Measurements from ENCODE around the gene HTR2A.

DNA sequence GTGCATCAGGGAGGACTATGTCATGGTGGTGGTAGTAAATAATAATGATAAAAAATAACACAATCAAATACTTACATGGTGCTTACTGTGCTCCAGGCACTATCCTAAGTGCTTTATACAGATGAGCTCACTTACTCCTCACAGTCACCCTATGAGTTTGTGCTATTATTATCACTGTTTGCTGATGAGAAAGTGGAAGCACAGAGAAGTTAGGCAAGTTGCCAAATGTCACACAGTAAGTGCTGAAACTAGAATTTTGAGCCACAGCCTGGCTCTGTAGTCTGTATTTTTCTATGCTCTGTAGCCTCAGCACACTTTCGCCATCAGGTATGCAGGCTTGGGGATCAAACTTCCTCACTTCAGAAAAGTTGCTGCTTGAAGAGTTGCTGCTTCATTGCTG, 46.6 kb downstream of the HTR2A start:
- TF ChIP-seq, protein P1, sequence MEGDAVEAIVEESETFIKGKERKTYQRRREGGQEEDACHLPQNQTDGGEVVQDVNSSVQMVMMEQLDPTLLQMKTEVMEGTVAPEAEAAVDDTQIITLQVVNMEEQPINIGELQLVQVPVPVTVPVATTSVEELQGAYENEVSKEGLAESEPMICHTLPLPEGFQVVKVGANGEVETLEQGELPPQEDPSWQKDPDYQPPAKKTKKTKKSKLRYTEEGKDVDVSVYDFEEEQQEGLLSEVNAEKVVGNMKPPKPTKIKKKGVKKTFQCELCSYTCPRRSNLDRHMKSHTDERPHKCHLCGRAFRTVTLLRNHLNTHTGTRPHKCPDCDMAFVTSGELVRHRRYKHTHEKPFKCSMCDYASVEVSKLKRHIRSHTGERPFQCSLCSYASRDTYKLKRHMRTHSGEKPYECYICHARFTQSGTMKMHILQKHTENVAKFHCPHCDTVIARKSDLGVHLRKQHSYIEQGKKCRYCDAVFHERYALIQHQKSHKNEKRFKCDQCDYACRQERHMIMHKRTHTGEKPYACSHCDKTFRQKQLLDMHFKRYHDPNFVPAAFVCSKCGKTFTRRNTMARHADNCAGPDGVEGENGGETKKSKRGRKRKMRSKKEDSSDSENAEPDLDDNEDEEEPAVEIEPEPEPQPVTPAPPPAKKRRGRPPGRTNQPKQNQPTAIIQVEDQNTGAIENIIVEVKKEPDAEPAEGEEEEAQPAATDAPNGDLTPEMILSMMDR (IDR thresholded peaks at IDR 0.05): no peak
- no peak for TF ChIP-seq ZNF121 (CRISPR knock-in tag; IDR thresholded peaks at IDR 0.05)
- no peak for TF ChIP-seq KAT7 (CRISPR knock-in tag; IDR thresholded peaks at IDR 0.05; ENCODE audit: borderline replicate concordance)
- TF ChIP-seq CREM (CRISPR knock-in tag; IDR thresholded peaks at IDR 0.05): no peak
- no peak for TF ChIP-seq SP1 (CRISPR knock-in tag; conservative IDR thresholded peaks at IDR 0.05)
- no peak for TF ChIP-seq PREB (CRISPR knock-in tag; IDR thresholded peaks at IDR 0.05; ENCODE audit: borderline replicate concordance)
- no peak for TF ChIP-seq GABPB1 (CRISPR knock-in tag; IDR thresholded peaks at IDR 0.05)
- TF ChIP-seq ETV6 (CRISPR knock-in tag; IDR thresholded peaks at IDR 0.05): no peak

All from WTC11 (cell line).